ENCODE measurements around the gene SUPT3H.

Gene SUPT3H

GRCh38 chr6:45116714-45117410 lies 260.9 kb downstream of the SUPT3H start:
- H3K36me3 ChIP-seq = no peaks in the 10 kb centered on the region
- peaks cover 0 to 15% (median 0%) of the 10 kb centered on the region in 4 donors for H3K4me1 ChIP-seq
- H3K27me3 ChIP-seq = no peaks in the 10 kb centered on the region
- no peaks in the 10 kb centered on the region for H3K9me3 ChIP-seq
- no peak for TF ChIP-seq CTCF (IDR thresholded peaks at IDR 0.05)
- H3K27ac ChIP-seq = no peak overlapping the region
- no peak overlapping the region for H3K4me3 ChIP-seq
- DNase-seq = no peak
- intact Hi-C loops (cut with DNase I; ENCODE audit: low total_unique reads) = no loop called here

DNA sequence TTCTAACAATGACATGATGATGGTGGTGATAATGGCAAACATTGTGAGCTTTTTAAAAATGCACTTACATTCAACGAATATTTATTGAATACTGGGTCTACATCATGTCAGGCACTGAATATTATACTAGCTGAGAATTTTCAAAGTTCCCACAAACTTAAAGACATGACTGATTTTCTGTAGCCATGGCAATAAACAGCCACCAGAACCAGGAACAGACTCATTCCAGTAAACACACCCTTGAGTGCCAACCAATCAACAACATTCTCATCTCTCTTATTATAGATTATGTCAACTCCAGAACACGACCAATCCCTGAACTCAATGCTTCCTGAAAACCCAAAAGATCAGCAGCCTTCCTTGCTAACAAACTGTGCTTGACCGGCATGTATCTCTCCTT lies 262.0 kb downstream of the SUPT3H start:
- TF ChIP-seq CTCF (IDR thresholded peaks at IDR 0.05) = no peak
- Histone ChIP-seq H3K9me3 (no peaks in the 10 kb centered on the region), H3K36me3 (no peaks in the 10 kb centered on the region), H3K4me1 (peaks cover 0 to 15% (median 0%) of the 10 kb centered on the region in 4 donors), H3K27me3 (no peaks in the 10 kb centered on the region), H3K27ac (no peak overlapping the region), H3K4me3 (no peak overlapping the region)
- DNase-seq = no peak
- intact Hi-C loops (cut with DNase I; ENCODE audit: low total_unique reads) = no loop called here

DNA sequence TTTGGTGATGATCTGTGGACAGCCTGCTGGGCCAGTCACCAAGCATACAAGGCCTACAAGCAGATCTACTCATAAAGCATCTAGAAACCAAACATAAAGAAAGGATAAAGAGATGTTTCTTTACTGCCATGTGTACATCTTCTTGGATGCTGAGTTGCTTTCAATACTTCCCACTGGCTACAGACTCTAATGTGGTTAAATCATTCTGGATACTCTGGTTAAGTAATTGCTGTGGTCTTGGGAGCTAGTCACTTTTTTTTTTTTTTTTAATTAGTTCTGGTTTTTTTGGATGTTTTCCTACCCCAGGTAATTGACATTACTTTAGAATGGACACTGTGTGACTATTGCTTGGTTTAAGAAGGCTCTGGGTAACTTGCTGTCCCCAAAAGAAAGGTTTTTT lies 265.0 kb downstream of the SUPT3H start:
- peaks cover 0 to 15% (median 0%) of the 10 kb centered on the region in 4 donors for H3K4me1 ChIP-seq
- no peak for TF ChIP-seq CTCF (IDR thresholded peaks at IDR 0.05)
- H3K9me3 ChIP-seq = no peaks in the 10 kb centered on the region
- no peak for DNase-seq
- H3K4me3 ChIP-seq = no peak overlapping the region
- H3K36me3 ChIP-seq = no peaks in the 10 kb centered on the region
- intact Hi-C loops (cut with DNase I; ENCODE audit: low total_unique reads) = no loop called here
- H3K27me3 ChIP-seq = no peaks in the 10 kb centered on the region
- no peak overlapping the region for H3K27ac ChIP-seq

DNA sequence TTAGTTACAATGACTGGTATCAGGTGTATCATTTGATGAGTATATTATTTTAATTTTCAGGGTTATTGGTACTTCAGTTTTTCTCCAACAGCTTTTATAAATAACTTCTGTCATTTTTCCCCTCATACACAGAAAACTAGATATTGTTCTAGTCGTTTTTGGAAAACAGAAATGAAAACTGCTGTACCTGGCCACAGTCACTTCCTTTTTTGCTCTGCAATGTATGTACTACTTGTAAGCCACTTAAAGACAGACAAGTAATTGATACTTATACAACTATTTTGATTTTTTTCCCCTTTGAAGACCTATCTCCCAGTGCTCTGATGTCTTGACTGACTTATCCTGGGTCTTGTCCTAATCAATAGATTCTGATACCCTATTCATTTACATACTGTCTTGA lies 268.2 kb downstream of the SUPT3H start:
- TF ChIP-seq CTCF (IDR thresholded peaks at IDR 0.05) = no peak
- intact Hi-C loops (cut with DNase I; ENCODE audit: low total_unique reads) = no loop called here
- H3K4me1 ChIP-seq = no peaks in the 10 kb centered on the region
- no peaks in the 10 kb centered on the region for H3K27me3 ChIP-seq
- H3K4me3 ChIP-seq = no peak overlapping the region
- H3K27ac ChIP-seq = no peak overlapping the region
- no peaks in the 10 kb centered on the region for H3K36me3 ChIP-seq
- DNase-seq = no peak
- no peaks in the 10 kb centered on the region for H3K9me3 ChIP-seq

DNA sequence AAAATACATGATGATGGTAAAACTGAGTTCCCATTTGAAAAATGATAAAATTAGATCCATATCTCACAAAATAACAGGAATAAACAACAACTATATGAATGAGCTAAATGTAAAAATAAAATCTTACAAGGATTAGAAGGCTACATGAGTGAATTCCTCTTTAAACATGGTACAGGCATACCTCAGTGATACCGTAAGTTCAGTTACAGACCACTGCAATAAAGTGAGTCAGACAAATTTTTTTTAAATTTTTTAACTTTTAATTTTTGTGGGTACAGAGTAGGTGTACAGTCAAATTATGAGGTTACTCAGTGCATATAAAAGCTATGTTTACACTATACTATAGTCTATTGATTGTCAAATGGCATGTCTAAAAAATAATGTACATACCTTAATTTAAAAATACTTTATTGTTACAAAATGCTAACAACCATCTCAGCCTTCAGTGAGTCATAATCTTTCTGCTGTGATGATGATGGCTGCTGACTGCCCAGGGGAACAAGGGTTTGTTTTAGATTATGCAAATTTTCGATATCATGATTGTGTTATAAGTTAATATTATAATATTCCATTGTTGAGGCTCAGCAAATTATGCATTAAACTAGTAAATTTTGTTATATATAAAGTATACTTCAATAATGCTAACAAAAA lies 272.4 kb downstream of the SUPT3H start:
- intact Hi-C loops (cut with DNase I; ENCODE audit: low total_unique reads) = no loop called here
- H3K27me3 ChIP-seq = no peaks in the 10 kb centered on the region
- TF ChIP-seq CTCF (IDR thresholded peaks at IDR 0.05) = no peak
- no peak overlapping the region for H3K4me3 ChIP-seq
- DNase-seq = no peak
- H3K27ac ChIP-seq = no peak overlapping the region
- H3K4me1 ChIP-seq = no peaks in the 10 kb centered on the region
- H3K9me3 ChIP-seq = no peaks in the 10 kb centered on the region
- no peaks in the 10 kb centered on the region for H3K36me3 ChIP-seq

All from tibial artery (tissue), 4 donors.